SU-DHL-6 (cell line): ENCODE measurements around the gene ZBTB16.

Source experiments
- CTCF ChIP-seq: fragments of 200-600 bp; sonication (generic); IDR thresholded peaks from one replicate; pipeline ENCODE4 v1.5.1; 2017; ENCODE audit warnings: antibody characterized with exemption, mild to moderate bottlenecking, low read length, moderate library complexity; ENCODE audit not compliant: insufficient read depth, poor library complexity, severe bottlenecking
- EZH2phosphoT487 ChIP-seq: fragments of 200-600 bp; sonication (generic), shearing (Covaris generic); conservative IDR thresholded peaks from 2 replicates; pipeline ENCODE4 v1.6.1; 2018; ENCODE audit warnings: mild to moderate bottlenecking, antibody characterized with exemption, low read length, moderate library complexity, mixed read lengths

DNA sequence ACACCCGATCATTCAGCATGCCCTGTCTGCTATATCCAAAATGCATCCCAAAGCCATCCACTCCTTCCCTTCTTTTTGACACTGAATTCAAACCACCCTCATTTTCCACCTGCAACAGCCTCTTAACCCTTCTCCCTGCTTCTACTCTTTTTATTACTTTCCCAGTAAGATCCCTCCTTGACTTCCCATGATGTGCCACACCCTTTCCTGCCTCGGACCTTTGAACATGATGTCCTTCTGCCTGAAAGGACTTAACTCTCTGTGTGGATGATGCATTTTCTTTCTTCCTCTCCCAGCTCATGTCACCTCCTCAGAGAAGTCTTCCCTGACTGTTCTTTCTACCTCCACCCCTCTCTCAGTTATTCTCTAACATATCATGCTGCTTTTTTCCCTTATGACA is 48.1 kb upstream of the ZBTB16 start:
- no peak for TF ChIP-seq CTCF
- no peak for TF ChIP-seq EZH2phosphoT487
